NT2/D1 (cell line): ENCODE measurements around the gene POLR2I.

ENCODE experiments used
- YY1 ChIP-seq: IDR thresholded peaks from 2 replicates; pipeline ENCODE4 v1.6.1; 2011; ENCODE audit not compliant: insufficient read length, insufficient read depth
- ZNF274 ChIP-seq: IDR thresholded peaks from 2 replicates; pipeline ENCODE4 v1.6.1; 2011; ENCODE audit warnings: mild to moderate bottlenecking, low read depth, low read length

GRCh38 chr19:36144624-36145023 is 29.9 kb upstream of the POLR2I start:
- TF ChIP-seq ZNF274 (no peak), YY1 (no peak)
